GM18526 (cell line): ENCODE measurements around the gene PRR13.

Source experiments
- POLR2A ChIP-seq: IDR thresholded peaks from 3 replicates; pipeline ENCODE4 v1.6.1; 2011; ENCODE audit not compliant: insufficient read length; ENCODE audit errors: extremely low read depth

PRR13 gene, protein sequence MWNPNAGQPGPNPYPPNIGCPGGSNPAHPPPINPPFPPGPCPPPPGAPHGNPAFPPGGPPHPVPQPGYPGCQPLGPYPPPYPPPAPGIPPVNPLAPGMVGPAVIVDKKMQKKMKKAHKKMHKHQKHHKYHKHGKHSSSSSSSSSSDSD

DNA sequence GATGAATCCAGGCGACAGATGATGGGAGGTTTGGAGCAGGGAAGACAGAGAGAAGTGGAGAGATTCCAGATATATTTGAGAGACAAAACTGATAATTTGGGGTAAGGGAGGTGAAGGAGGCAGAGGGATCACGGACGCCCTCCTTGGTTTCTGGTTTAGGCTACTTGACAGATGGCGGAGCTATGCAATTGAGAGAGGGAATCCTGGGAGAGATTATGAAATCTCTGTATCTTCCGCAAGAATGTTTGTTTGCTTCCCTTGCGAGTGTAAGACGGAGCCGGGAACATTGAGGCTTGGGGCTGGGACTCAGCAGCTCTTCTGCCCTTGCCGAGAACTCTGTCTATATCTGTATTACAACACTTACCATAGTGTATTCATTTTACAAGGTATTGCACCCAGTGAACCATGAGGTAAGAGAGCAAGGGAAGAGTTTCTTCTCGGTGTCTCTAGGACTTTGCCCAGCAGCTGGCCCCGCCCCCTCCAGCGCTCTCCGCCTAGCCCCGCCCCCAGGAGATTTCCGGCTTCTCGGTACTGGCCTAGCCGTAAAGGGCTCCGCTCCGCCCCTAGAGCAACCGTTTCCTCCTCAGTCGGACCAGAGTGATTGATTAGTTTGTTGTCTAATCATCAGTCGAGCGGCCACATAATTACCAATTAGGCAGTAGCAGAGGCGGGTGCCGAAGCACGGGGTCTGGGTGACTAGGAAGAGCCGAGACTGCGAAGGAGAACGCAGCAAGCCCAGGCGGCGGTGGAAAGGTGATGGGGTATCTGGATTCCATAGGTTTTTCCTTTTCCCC, at the start of gene PRR13:
Gene PRR13 (plus strand): TSS at position 695 of the 794 bp plus-strand sequence. CDS start 981 bp downstream, outside the sequence.
- TF ChIP-seq POLR2A = peak; percentile 97

DNA sequence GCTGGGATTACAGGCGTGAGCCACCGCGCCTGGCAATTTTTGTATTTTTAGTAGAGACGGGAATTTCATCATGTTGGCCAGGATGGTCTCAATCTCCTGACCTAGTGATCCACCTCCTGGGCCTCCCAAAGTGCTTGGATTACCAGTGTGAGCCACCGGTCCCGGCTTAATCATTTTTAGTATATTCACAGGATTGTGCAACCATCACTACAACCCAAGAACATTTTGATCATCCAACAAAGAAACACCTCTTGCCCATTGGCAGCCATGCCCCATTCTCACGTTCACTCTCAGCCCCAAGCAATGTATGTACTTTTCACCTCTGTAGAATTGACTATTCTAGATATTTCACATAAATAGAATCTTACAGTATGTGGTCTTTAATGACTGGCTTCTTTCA, 41.6 kb upstream of the PRR13 start:
- TF ChIP-seq POLR2A = no peak

DNA sequence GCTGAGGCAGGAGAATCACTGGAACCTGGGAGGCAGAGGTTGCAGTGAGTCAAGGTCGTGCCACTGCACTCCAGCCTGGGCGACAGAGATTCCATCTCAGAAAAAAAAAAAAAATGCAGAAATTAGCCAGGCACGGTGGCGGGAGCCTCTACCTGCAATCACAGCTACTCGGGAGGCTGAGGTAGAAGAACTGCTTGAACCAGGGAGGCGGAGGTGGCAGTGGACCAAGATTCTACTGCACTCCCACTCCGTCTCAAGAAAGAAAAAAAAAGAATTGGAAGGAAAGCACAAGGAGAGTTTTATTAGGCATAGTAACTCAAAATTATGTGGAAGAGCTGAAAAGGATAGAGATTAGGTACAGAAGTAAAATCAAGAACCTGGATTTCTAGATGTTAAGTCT, 38.7 kb upstream of the PRR13 start:
- no peak for TF ChIP-seq POLR2A

DNA sequence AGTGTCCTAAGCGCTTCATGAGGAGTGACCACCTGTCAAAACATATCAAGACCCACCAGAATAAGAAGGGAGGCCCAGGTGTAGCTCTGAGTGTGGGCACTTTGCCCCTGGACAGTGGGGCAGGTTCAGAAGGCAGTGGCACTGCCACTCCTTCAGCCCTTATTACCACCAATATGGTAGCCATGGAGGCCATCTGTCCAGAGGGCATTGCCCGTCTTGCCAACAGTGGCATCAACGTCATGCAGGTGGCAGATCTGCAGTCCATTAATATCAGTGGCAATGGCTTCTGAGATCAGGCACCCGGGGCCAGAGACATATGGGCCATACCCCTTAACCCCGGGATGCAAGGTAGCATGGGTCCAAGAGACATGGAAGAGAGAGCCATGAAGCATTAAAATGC, 30.6 kb upstream of the PRR13 start:
- TF ChIP-seq POLR2A = no peak

DNA sequence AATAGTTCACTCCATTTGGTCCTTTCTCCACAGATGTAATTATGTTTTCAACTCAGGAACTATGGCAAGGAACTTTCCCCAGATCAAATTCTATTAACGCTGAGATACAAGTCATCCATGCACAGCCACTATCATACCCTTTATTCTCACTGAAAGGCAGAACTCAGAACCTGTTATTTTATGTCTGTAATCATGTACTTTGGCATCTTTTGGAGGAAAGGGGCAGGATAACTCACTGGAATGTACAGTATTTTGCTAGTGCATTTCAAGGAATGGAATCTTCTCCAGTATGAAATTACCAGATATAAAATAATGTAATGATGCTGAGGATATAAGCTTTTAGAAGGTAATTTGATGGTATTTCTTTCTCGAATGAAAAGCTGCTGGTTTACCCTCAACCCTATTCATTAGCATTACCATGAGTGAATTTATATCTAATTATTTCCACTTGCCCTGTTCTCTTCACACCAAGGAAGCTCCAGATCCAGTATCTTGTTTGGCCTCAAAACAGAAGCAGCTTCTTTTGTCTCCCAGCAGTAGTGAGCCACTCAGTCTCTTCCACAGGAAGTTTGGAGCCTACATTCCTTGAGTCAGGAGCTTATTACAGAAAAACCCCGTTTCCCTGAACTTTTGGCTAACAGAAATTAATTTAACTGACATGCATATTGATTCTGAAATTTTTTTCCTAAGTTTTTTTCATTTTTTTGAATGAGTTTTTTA, 27.9 kb upstream of the PRR13 start:
- TF ChIP-seq POLR2A = no peak

DNA sequence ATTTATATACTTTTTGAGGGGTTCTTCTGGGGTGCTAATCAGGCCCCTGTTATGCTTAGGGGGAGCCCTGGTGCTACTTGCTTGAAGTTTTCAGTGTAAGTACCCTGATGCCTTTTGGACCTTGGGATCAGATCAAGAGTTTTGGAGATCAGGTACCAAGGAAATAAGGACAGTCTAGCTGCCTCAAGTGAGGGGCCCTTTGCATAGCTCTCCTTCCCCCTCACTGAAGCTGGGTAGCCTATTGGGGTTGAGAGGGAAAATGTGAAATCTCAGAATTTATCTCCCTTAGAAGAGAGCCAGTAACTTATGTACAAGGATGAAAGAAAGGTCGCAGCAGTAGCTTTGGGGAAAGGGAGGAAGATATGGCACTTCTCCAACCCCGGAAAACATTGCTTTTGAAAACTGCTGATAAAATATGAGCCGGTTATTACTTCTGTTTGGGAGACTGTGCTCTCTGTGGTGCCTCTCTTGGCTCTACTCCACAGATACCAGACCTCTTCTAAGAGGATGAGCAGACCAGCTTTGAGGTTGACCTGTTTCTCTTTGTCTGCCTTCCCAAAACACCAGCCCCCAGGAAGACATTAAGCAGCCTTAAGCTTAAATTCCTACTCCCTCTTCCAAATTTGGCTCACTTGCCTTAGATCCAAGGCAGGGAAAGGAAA, 26.6 kb upstream of the PRR13 start:
- TF ChIP-seq POLR2A = no peak

DNA sequence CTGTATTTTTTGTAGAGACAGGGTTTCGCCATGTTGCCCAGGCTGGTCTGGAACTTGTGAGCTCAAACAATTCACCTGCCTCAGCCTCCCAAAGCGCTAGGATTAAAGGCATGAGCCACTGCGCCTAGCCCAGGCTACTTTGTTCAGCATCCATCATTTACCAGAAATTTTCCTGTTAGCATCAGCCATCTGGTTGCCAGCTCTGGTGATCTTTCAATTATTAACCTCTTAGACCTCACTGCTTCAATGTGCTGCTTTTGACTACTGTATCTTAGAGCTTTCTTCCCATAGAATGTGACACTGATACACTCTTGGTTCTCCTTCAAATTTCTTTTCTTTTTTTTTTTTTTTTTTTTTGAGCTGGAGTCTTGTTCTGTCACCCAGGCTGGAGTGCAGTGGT, 23.3 kb upstream of the PRR13 start:
- no peak for TF ChIP-seq POLR2A

DNA sequence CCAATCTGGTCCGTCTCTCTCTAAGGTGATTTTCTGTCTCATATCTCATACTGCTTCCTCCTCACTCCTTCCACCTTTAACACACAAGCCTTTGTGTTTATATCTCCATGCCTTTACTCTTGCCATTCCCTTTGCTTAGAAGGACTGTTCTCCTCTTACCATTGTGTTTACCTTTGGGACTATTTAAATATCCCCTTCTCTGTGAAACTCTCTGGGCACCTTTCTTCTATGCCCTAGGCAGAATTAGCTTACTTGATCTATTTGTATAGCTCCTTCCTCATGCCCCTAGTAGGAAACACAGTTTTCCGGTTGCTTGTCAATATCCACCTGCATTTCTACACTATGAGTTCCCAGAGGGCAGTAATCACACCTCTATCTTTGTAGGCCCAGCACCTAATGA, 21.8 kb upstream of the PRR13 start:
- TF ChIP-seq POLR2A = no peak

DNA sequence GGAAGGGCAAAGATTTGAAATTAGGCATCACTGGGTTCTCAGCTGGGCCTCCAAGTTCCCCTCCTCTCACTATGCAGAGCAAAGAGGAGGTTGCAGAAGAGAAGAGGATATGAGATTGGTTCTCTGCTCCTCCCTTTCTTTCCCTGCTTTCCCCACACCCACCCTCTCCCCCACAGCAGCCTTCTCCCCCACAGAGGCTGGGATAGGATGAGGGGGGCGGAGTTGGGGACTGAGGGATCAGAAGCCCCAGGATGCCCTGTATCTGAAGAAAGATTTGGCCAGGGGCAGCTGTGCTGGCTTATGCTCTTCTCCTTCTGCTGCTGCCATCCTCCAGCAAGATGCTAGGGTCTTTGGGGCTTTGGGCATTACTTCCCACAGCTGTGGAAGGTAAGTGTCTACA, 17.9 kb upstream of the PRR13 start, which contains the start of gene AMHR2:
Gene AMHR2 (plus strand): TSS at position 259 of the 400 bp plus-strand sequence. CDS start 80 bp downstream, at position 339.
- no peak for TF ChIP-seq POLR2A

DNA sequence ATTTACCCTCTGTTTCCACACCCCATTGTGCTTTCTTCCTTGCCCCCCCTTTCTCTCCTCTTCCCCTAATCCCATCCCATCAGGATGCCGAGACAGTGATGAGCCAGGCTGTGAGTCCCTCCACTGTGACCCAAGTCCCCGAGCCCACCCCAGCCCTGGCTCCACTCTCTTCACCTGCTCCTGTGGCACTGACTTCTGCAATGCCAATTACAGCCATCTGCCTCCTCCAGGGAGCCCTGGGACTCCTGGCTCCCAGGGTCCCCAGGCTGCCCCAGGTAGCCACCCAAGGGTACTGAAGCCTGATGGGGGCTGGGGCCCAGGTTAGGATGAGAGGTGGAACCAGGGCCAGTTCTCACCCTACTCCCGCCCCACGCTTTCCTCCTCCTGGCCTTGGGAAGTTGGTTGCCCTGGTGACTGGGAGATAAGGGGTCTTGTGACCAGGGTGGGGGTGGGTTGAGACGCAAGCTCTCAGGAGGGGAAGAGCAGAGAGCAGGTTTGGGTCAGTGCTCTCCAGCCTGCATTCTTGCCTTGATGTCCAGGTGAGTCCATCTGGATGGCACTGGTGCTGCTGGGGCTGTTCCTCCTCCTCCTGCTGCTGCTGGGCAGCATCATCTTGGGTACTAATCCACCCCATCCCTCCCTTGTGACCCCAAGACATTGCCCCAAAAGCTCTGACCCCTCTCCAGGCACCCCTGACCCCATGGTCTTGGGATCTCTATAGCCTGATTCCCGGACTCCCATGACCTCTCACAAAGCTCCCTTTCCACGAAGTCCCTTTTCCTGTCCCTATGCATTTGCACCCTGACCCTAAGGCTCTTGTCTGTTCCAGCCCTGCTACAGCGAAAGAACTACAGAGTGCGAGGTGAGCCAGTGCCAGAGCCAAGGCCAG, 16.7 kb upstream of the PRR13 start:
- no peak for TF ChIP-seq POLR2A

DNA sequence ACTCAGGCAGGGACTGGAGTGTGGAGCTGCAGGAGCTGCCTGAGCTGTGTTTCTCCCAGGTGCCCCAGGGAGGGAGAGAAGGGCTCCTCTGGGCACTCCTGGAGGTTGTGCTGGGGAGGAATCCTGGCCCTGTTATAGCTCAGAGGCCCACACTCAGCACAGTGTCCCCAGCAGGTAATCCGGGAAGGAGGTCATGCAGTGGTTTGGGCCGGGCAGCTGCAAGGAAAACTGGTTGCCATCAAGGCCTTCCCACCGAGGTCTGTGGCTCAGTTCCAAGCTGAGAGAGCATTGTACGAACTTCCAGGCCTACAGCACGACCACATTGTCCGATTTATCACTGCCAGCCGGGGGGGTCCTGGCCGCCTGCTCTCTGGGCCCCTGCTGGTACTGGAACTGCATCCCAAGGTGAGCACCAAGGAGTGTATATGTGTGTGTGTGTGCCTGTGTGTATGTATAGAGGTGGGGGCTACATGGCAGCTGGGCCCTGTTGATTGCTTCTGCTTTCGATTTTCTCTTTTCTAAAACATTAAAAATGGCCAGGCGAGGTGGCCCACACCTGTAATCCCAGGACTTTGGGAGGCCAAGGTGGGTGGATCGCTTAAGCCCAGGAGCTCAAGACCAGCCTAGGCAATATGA, 15.9 kb upstream of the PRR13 start:
- TF ChIP-seq POLR2A = no peak

DNA sequence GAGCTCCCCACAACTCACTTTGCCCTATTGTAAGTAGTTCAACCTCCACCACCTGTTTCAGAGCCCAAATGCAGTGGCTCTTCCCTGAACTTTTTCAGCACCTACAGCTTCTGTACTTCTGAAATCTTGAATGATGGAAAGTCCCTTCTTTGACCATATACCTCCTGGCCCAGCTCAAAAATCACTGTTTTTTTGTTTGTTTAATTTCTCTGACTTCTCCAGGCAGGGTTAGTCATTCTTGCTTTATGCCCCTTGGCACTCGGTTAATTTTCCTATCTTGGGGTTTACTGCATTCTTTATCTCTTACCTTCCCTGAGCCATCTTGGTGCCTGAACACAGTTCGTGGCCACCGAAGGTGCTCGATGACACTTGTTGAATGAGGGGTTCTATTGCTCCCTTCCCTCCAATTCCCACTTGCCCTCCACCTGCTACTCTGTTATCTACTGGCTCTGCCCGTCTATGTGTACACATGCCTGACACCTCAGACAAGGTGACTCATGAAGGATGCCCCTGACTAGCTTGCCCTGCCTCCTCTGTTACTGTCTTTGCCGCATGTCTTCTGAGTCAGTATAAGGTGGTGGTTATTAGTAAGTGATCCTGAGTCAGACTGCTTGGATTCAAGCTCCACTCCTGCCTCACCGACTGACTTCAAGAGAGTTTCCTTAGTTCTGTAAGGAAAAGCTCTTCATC, 13.5 kb upstream of the PRR13 start:
- no peak for TF ChIP-seq POLR2A

DNA sequence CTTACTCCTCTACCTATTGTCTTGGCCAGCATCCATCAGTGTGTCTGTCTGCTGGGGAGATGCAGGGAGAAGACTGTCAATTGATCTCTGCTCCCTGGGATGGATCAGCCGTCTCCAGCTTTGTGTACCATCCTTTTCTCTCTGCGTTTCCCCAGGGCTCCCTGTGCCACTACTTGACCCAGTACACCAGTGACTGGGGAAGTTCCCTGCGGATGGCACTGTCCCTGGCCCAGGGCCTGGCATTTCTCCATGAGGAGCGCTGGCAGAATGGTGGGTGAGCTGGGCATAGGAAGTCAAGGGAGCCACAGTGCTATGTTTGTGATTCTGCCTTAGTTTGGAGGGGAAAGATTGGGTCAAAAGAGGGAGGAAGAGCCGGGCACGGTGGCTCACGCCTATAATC, 12.8 kb upstream of the PRR13 start:
- no peak for TF ChIP-seq POLR2A

DNA sequence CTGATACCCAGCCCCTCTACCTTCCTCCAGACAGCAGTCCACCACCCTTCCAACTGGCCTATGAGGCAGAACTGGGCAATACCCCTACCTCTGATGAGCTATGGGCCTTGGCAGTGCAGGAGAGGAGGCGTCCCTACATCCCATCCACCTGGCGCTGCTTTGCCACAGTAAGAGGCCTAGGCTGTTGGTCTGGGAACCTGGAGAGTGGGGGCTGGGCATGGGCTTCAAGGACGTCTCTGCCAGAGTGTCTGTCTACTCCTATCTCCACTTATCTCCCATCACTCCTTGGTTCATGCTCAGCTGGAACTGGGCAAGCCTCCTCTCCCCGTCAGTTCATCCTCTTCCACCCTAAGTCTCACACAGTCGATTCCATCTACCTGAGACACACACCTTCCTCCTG, 11.4 kb upstream of the PRR13 start:
- TF ChIP-seq POLR2A = no peak

DNA sequence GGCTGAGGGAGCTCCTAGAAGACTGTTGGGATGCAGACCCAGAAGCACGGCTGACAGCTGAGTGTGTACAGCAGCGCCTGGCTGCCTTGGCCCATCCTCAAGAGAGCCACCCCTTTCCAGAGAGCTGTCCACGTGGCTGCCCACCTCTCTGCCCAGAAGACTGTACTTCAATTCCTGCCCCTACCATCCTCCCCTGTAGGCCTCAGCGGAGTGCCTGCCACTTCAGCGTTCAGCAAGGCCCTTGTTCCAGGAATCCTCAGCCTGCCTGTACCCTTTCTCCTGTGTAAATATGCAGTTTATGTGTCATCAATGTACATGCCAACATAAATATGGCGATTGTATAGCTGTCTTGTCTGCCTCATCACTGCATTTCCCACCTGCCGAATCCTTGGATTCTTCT, 10.3 kb upstream of the PRR13 start:
- TF ChIP-seq POLR2A = no peak
